ENCODE data around the gene OR51D1. TPM values are rescaled to one million over a fixed set of nuclear protein-coding genes. Genes with fewer than 3 reads are reported as not detected.

The OR51D1 gene
- total RNA-seq, 1 donor from 2014 or later = not detected

DNA sequence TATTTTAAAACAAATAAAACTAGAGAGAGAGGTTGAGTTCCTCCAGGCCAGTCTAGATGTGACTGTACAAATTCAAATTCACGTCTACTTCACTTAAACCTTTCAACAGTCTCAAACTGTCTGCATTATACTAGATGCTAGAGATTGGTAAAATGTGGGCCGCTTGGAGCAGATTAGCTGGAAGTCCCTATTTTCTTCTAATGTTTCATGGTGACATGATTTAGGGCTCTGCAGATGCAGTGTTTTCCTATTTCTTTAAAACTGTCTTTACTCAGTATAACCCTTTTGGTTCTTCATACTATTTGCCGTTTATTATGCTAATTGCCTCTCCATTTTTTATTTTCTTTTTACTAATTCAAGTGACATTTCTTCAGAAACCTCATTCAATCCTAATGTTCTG, 26.9 kb downstream of the OR51D1 start:
- no peak overlapping the region for H3K27ac Mint-ChIP-seq
- H3K36me3 Mint-ChIP-seq (ENCODE audit: insufficient read depth) = no peaks in the 10 kb centered on the region
- H3K4me1 Mint-ChIP-seq (ENCODE audit: low read depth) = no peaks in the 10 kb centered on the region
- no peaks in the 10 kb centered on the region for H3K27me3 Mint-ChIP-seq
- TF ChIP-seq, protein P1, sequence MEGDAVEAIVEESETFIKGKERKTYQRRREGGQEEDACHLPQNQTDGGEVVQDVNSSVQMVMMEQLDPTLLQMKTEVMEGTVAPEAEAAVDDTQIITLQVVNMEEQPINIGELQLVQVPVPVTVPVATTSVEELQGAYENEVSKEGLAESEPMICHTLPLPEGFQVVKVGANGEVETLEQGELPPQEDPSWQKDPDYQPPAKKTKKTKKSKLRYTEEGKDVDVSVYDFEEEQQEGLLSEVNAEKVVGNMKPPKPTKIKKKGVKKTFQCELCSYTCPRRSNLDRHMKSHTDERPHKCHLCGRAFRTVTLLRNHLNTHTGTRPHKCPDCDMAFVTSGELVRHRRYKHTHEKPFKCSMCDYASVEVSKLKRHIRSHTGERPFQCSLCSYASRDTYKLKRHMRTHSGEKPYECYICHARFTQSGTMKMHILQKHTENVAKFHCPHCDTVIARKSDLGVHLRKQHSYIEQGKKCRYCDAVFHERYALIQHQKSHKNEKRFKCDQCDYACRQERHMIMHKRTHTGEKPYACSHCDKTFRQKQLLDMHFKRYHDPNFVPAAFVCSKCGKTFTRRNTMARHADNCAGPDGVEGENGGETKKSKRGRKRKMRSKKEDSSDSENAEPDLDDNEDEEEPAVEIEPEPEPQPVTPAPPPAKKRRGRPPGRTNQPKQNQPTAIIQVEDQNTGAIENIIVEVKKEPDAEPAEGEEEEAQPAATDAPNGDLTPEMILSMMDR (IDR thresholded peaks at IDR 0.05; ENCODE audit: unreplicated experiment) = no peak
- no peaks in the 10 kb centered on the region for H3K9me3 Mint-ChIP-seq (ENCODE audit: low read depth)
- DNase-seq (ENCODE audit: low spot score, unreplicated experiment) = no peak
- no peak overlapping the region for H3K4me3 Mint-ChIP-seq (ENCODE audit: low read depth)

DNA sequence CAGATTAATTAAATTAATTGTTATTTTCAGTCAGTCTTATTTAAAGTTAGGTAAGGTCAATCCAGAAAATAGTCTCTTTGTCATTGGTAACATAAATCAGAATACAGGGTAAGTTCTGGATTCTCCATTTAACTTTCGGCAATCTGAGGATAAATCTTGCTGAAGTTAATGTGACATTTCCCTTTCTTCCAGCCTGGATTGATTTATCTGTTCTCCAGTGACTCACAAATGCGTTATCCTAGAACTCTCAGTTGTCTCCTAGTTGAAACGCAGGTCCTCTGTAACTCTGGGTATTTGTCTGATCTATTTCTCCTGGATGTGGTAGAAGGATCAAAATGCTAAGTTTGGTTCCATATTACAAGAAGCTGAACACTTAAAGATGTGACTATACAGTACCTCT, 27.5 kb downstream of the OR51D1 start:
- DNase-seq (ENCODE audit: low spot score, unreplicated experiment) = no peak
- H3K27ac Mint-ChIP-seq = no peak overlapping the region
- TF ChIP-seq, protein P1 (IDR thresholded peaks at IDR 0.05; ENCODE audit: unreplicated experiment) = no peak
- no peaks in the 10 kb centered on the region for H3K27me3 Mint-ChIP-seq
- H3K9me3 Mint-ChIP-seq (ENCODE audit: low read depth) = no peaks in the 10 kb centered on the region
- H3K4me3 Mint-ChIP-seq (ENCODE audit: low read depth) = no peak overlapping the region
- no peaks in the 10 kb centered on the region for H3K4me1 Mint-ChIP-seq (ENCODE audit: low read depth)
- H3K36me3 Mint-ChIP-seq (ENCODE audit: insufficient read depth) = no peaks in the 10 kb centered on the region

DNA sequence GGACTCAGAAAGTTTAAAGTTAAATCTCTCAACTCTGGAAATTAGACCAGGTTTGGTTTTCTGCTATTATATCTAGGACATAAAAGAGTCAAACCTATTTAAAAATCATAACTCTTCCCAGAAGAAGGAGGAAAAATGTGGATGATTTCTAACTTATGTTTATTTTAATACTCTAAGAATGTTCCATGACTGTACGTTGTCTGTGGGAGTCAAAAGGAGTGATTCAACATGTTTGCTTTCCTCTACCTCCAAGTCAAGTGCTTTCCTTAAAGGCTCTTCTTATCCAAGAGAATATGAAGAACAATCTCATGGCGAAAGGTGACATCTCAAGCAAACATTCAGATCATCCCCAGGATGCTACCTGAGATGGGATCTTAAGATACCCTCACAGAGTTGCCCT, 28.1 kb downstream of the OR51D1 start:
- TF ChIP-seq, protein P1 (IDR thresholded peaks at IDR 0.05; ENCODE audit: unreplicated experiment) = no peak
- no peaks in the 10 kb centered on the region for H3K9me3 Mint-ChIP-seq (ENCODE audit: low read depth)
- H3K36me3 Mint-ChIP-seq (ENCODE audit: insufficient read depth) = no peaks in the 10 kb centered on the region
- no peak for DNase-seq (ENCODE audit: low spot score, unreplicated experiment)
- H3K27me3 Mint-ChIP-seq = no peaks in the 10 kb centered on the region
- no peaks in the 10 kb centered on the region for H3K4me1 Mint-ChIP-seq (ENCODE audit: low read depth)
- no peak overlapping the region for H3K27ac Mint-ChIP-seq
- H3K4me3 Mint-ChIP-seq (ENCODE audit: low read depth) = no peak overlapping the region

DNA sequence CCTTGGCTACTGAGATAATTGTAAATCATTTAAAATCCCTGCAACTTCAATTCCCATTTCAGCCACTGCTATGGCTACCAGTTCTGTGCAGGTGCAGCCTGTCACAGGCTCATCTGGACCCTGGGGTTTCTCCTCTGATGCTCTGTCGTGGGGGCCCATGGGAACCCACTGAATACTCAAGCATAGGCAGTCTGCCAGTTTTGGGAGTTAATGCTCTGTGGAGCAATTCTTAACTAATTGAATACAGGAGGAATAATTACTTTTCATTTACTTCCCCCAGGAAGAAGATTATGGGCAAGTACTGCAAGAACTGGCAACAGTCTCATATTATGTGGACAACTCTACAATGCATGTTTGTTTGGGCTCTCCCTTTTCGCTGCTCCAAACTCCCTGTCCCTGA, 34.5 kb downstream of the OR51D1 start:
- H3K27me3 Mint-ChIP-seq = no peaks in the 10 kb centered on the region
- no peak for DNase-seq (ENCODE audit: low spot score, unreplicated experiment)
- no peaks in the 10 kb centered on the region for H3K36me3 Mint-ChIP-seq (ENCODE audit: insufficient read depth)
- H3K4me1 Mint-ChIP-seq (ENCODE audit: low read depth) = peaks cover 2% of the 10 kb centered on the region
- no peaks in the 10 kb centered on the region for H3K9me3 Mint-ChIP-seq (ENCODE audit: low read depth)
- TF ChIP-seq, protein P1 (IDR thresholded peaks at IDR 0.05; ENCODE audit: unreplicated experiment) = no peak
- no peak overlapping the region for H3K4me3 Mint-ChIP-seq (ENCODE audit: low read depth)
- no peak overlapping the region for H3K27ac Mint-ChIP-seq

DNA sequence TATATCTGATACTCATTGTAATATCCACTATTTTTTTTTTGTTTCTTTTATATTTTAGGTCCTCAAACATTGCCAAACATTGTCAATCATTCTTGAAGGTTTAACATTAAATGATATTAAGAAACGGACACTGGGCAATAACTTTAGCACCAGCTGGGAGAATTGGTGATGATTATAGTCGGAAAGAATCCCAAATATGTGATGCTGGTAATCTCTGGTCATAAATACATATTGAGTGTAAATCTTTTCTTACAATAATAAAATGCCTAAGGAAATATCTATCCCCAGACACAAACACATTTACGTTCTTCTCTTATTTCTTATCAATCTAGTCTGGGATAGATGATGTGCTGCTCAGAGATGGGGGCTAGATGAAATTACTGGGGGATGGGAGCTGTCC, 35.2 kb downstream of the OR51D1 start:
- TF ChIP-seq, protein P1 (IDR thresholded peaks at IDR 0.05; ENCODE audit: unreplicated experiment) = no peak
- Mint-ChIP-seq H3K36me3 (ENCODE audit: insufficient read depth) (no peaks in the 10 kb centered on the region), H3K4me1 (ENCODE audit: low read depth) (peaks cover 2% of the 10 kb centered on the region), H3K4me3 (ENCODE audit: low read depth) (no peak overlapping the region), H3K27me3 (no peaks in the 10 kb centered on the region), H3K9me3 (ENCODE audit: low read depth) (no peaks in the 10 kb centered on the region), H3K27ac (no peak overlapping the region)
- no peak for DNase-seq (ENCODE audit: low spot score, unreplicated experiment)

All from progenitor cell of endocrine pancreas (in vitro differentiated cells).